Lung (tissue), 12 donors: ENCODE results near the gene N4BP2L1. TPM values are rescaled to one million over a fixed set of nuclear protein-coding genes. Genes with fewer than 3 reads are reported as not detected.

Experiments
- ATAC-seq: fragments of 200-7000 bp; cut with Tn5 transposase; one replicate; pipeline ENCODE4 v1.9.1; 2020; ENCODE audit warnings: moderate number of reproducible peaks; ENCODE audit not compliant: insufficient read depth, low FRiP score
- DNase-seq, 3 donors: peaks; one replicate each; pipeline ENCODE4 v3.0.0-alpha.2; 2013 to 2017
- H3K27ac ChIP-seq, 2 donors: one replicate each; pipeline ENCODE4 v1.5.1; 2013; ENCODE audit warnings: mild to moderate bottlenecking in 2 of 2, moderate library complexity in 2 of 2, control low read depth in 1 of 2, inconsistent platforms in 1 of 2, low read depth in 1 of 2, low read length in 1 of 2
- H3K27me3 ChIP-seq, 3 donors: one replicate each; pipeline ENCODE4 v1.5.1; 2013; ENCODE audit warnings: low read length in 2 of 3; ENCODE audit not compliant: control insufficient read depth in 3 of 3, insufficient read depth in 3 of 3
- H3K36me3 ChIP-seq, 4 donors: one replicate each; pipeline ENCODE4 v1.5.1; 2013; ENCODE audit warnings: low read length in 4 of 4, mild to moderate bottlenecking in 1 of 4, moderate library complexity in 1 of 4; ENCODE audit not compliant: control insufficient read depth in 4 of 4, insufficient read depth in 4 of 4
- H3K4me1 ChIP-seq, 5 donors: one replicate each; pipeline ENCODE4 v1.5.1; 2013; ENCODE audit warnings: low read length in 5 of 5, mild to moderate bottlenecking in 2 of 5, moderate library complexity in 1 of 5; ENCODE audit not compliant: control insufficient read depth in 5 of 5, insufficient read depth in 5 of 5
- H3K4me3 ChIP-seq: one replicate; pipeline ENCODE4 v1.5.1; 2013; ENCODE audit warnings: mild to moderate bottlenecking, control low read depth, moderate library complexity
- H3K9ac ChIP-seq, 2 donors: one replicate each; pipeline ENCODE4 v1.5.1; 2013; ENCODE audit warnings: low read length in 2 of 2, control low read depth in 1 of 2; ENCODE audit not compliant: insufficient read depth in 1 of 2
- H3K9me3 ChIP-seq, 4 donors: one replicate each; pipeline ENCODE4 v1.5.1; 2013; ENCODE audit warnings: low read length in 3 of 4, mild to moderate bottlenecking in 1 of 4, moderate library complexity in 1 of 4; ENCODE audit not compliant: control insufficient read depth in 4 of 4, insufficient read depth in 3 of 4
- WGBS, 2 donors: extraction: QIAGEN DNeasy Blood & Tissue Kit; methylation state at CpG; one replicate each; pipeline ENCODE4 v1.1.7; 2013; 5-methylcytosine and 5-hydroxymethylcytosine counted together
- polyA plus RNA-seq, 2 donors: library from polyadenylated mRNA; stranded (reverse); fragments of 200-250 nt; gene quantifications; one replicate each; pipeline ENCODE4 v1.2.1, GENCODE V29; 2013
- total RNA-seq, 2 donors: library from RNA; depleted of rRNA in 1 of 2; stranded (reverse); fragments of >200 nt in 1 of 2; gene quantifications; one replicate each; pipeline ENCODE4 v1.2.1, GENCODE V29; 2014 to 2021
- TF ChIP-seq, protein P1 (sequence below): IDR thresholded peaks from 2 replicates; pipeline ENCODE4 v1.5.1; 2012; ENCODE audit warnings: mild to moderate bottlenecking; ENCODE audit errors: control extremely low read depth, extremely low read depth
- donor health status: control.
- donor health status: control.
- donor health status: Bipolar disorder and iron deficiency.
- donor health status: healthy.
- donor health status: DM: yes; HTN: yes; CAD: no.

N4BP2L1 gene
- total and polyA plus RNA-seq, 4 donors = 12.4 to 81.8 (median 17.1) TPM

DNA sequence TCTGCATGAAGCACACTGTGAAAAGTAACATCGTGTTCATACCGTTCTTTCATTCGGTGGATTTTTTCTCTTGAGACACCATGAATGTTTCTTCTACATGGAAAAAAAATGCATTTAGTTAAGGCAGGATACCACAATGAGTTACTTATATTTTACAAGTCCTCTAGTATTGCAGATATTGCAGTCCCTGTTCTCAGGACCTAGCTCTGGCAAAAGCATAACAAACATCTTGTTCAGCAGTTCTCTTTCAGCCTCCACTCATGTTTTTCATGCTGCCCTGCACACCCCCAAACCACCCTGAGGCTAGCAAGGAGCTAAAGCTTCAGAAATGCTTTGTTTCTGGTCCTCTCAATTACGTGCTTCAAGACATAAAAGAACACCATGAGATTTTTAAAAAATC, 24.8 kb downstream of the N4BP2L1 start:
- Histone ChIP-seq H3K4me1 (no peaks in the 10 kb centered on the region), H3K9ac (no peak overlapping the region), H3K27ac (no peak overlapping the region), H3K4me3 (no peak overlapping the region), H3K27me3 (no peaks in the 10 kb centered on the region), H3K9me3 (no peaks in the 10 kb centered on the region), H3K36me3 (peaks cover 0 to 10% (median 4%) of the 10 kb centered on the region in 4 donors)
- ATAC-seq (no peak), DNase-seq (no peak)
- WGBS, 2 donors = 96 to 97% methylated on average over 4 of the region's 4 CpGs
- TF ChIP-seq, protein P1, sequence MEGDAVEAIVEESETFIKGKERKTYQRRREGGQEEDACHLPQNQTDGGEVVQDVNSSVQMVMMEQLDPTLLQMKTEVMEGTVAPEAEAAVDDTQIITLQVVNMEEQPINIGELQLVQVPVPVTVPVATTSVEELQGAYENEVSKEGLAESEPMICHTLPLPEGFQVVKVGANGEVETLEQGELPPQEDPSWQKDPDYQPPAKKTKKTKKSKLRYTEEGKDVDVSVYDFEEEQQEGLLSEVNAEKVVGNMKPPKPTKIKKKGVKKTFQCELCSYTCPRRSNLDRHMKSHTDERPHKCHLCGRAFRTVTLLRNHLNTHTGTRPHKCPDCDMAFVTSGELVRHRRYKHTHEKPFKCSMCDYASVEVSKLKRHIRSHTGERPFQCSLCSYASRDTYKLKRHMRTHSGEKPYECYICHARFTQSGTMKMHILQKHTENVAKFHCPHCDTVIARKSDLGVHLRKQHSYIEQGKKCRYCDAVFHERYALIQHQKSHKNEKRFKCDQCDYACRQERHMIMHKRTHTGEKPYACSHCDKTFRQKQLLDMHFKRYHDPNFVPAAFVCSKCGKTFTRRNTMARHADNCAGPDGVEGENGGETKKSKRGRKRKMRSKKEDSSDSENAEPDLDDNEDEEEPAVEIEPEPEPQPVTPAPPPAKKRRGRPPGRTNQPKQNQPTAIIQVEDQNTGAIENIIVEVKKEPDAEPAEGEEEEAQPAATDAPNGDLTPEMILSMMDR = no peak

DNA sequence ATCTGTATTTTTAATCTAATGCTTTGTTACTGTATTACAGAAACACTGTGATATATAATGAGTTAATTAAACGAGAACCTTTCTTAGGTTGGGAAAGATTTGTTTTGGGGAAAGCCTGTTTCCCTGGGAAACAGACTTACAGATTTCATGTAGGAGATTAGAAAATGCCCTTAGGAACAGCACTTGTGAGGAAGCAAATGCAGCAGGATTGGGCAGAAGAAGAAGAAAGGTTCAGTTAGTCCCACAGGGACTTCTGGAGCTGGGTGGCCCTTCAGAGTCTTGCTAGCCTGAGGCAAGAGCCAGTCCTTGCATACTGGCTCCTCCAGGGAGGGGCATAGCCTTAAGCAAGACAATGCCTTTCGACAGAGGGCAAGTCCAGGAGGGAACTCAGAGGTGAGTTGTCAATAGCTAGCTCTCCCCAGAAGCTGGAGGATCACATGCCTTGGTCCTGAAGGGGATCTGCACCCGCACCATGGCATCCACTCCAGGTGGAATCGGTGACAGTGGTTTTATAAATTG, 36.8 kb downstream of the N4BP2L1 start:
- DNase-seq (no peak), ATAC-seq (no peak)
- Histone ChIP-seq H3K4me1 (no peaks in the 10 kb centered on the region), H3K36me3 (no peaks in the 10 kb centered on the region), H3K9ac (no peak overlapping the region), H3K27me3 (no peaks in the 10 kb centered on the region), H3K9me3 (no peaks in the 10 kb centered on the region), H3K27ac (no peak overlapping the region), H3K4me3 (no peak overlapping the region)
- WGBS, 2 donors = 65 to 75% methylated on average over 4 of the region's 4 CpGs
- TF ChIP-seq, protein P1 = no peak

DNA sequence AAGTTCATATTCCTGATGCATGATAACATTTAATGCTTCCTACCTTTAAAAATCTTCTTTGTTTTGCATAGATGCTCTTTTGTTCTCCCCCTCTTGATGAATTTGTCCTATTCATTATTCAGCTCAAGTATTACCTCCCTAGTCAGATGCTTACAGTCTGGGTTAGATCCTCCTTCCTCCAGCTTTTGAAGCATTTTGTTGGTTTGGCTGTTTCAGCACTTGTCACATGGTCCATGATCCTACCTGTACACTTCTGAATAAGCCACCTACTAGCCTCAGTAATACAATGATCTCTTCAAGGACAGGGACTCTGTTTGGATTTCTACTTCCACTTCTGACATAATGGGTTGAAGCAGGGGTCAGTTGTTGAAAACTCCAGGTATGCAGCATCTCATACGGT, 37.4 kb downstream of the N4BP2L1 start:
- H3K27me3 ChIP-seq = no peaks in the 10 kb centered on the region
- TF ChIP-seq, protein P1 = no peak
- DNase-seq (no peak), ATAC-seq (no peak)
- no peak overlapping the region for H3K4me3 ChIP-seq
- H3K27ac ChIP-seq = no peak overlapping the region
- no peaks in the 10 kb centered on the region for H3K36me3 ChIP-seq
- H3K9me3 ChIP-seq = no peaks in the 10 kb centered on the region
- no peak overlapping the region for H3K9ac ChIP-seq
- no peaks in the 10 kb centered on the region for H3K4me1 ChIP-seq
- WGBS, 2 donors = 84 to 85% methylated on average over 1 of the region's 1 CpG

DNA sequence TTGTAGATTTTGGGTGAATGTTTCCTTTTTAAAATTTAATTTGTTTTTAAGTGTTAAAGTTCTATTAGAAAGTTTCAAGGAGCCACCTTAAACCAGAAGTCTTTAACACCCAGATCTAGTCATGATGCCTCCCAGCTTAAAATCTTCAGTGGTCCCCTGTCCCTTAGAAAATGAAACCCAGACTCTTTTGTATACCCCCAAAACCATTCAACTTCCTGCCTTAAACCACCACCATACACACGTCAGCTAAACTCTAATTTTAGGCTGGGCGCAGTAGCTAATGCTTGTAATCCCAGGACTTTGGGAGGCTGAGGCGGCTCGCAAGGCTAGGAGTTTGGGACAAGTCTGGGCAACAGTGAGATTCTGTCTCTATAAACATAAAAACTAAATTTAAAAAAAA, 37.9 kb downstream of the N4BP2L1 start:
- Histone ChIP-seq H3K27ac (no peak overlapping the region), H3K9me3 (no peaks in the 10 kb centered on the region), H3K36me3 (no peaks in the 10 kb centered on the region), H3K4me3 (no peak overlapping the region), H3K27me3 (no peaks in the 10 kb centered on the region), H3K4me1 (no peaks in the 10 kb centered on the region), H3K9ac (no peak overlapping the region)
- no peak for DNase-seq
- 60 to 71% methylated on average over 4 of the region's 4 CpGs for WGBS, 2 donors
- ATAC-seq = no peak
- TF ChIP-seq, protein P1 = no peak
